GM21619 (cell line): ENCODE measurements around the gene FAN1.

Source experiments
- ATAC-seq: cut with Tn5 transposase; IDR thresholded peaks from one replicate; pipeline ENCODE4 v1.9.1; 2021; ENCODE audit not compliant: unreplicated experiment

Gene FAN1

DNA sequence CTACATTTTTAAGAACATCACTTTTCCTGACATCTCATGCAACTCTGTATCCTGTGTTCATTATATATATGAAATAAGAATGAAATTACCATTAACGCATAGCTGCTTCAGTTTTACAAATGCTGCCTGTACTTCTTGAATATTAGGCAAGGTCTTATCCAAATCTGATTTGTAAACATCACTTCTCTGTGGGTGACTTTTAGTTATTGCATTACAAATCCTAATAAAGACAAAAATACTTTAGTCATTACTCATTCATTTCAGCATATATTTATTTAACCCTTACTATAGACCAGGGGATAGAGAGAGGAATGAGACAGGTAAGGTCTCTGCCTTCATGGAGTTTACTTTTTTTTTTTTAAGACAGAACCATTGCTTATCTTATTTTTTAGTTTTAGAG, 51.0 kb downstream of the FAN1 start:
- ATAC-seq: no peak

DNA sequence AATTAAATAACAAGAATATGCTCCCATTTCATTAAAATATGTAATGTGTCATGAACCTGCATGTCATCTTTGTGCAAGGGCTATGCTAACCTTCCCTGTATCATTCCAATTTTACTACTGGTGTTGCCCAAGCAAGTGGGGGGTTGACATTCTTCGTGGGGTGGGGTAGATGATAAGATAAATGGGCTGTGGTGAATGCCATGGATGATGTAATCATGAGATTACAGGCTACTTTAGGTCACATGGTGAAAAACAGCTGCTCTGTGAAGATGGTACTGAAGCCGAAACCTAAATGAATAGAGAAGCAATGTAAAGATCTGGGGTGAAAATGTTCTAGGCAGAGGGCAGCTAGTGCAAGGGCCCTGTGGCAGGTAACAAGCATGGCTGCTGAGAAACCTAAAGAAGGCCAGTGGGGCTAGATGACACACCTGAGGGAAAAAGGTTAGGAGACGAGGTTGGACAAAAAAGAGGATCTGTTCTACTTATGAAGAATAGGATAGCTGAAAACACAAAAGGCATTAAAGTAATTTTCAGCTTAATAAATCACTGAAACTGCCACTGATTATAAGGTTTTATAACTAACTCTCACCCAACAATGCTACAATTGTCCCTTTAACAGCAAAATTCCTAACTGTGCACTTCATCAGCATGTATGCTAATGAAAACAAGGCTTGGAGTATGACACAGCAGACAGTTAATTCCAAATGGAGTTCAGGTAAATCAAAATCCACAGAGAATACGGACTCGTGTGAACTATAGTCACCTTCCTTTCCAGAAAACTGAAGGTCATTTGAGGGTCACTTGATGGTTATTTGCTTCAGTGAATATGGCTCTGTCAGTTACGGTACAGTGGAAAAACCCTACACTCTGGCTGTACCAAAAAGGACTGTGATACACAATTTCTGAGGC, 52.8 kb downstream of the FAN1 start:
- ATAC-seq: no peak

DNA sequence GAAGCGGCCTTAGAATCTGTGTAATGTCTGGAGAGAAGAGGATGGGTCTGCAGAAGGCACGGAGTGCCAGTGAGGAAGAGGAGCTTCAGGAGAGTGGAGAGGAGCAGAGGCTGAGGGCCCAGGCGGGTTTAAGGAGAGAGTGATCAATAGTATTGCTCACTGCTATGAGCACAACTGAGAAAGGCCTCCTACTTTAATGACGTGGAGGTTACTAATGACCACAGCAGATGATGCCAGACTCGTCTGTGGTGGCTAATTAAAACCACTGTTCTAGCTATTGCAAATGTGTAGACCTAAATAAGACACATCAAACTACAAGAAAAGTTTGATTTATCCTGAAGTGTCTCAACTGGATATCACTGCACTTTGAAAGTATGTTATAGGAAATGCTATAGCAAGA, 54.5 kb downstream of the FAN1 start:
- no peak for ATAC-seq

DNA sequence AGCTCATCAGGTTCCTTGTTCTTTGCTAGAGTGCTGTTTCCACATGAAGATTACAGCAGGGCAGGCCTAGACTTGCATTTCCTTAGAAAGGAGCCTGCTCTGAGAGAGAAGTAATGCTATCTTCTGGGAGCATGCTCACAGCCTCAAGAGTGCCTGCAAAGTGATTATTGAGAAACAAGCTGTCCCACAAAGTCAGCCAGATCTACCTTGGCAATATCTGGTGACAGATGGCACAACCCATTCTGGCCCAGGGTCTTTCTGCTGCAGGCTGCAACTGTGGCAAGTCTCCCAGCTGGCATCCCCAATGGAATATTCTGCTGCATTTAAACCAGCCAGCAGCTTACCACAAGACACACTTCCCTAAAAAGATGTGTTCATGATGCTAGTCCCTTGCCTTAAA, 58.4 kb downstream of the FAN1 start:
- no peak for ATAC-seq

DNA sequence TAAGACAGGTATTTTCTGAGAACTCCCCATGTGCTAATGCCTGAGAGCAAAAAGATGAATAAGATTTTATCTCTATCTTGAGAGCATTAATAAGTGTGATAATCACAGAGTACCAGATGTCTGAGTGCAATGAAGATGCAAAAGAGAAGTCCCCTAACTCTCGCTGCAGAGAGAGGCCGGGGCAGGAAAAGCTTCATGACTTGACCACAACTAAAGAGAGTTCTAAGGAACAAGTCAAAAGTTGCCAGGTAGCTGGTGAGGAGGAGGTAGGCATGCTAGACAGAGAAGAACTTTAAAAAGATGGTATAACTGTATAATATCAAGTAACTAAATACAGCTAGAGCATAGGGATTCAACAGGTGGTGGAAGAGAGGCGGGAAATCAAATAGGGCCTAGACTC, 58.9 kb downstream of the FAN1 start:
- ATAC-seq: no peak

DNA sequence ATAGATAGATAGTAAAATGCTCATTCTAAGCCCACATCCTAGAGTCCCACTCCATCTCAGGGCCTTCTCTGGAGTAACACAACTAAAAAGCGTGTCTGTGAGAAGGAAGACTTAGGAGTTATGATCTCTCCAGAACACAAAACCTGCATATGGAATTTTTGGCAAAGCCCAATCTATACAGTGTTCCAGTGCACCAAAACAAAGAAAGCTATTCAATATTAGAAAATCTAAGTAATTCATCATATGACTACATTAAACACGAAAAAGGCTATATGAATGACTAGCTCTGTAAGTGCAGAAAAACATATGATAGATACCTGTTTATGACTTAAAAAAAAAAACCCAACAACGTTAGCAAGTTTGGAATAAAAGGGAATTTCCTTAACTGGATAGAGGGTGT, 60.0 kb downstream of the FAN1 start:
- no peak for ATAC-seq

DNA sequence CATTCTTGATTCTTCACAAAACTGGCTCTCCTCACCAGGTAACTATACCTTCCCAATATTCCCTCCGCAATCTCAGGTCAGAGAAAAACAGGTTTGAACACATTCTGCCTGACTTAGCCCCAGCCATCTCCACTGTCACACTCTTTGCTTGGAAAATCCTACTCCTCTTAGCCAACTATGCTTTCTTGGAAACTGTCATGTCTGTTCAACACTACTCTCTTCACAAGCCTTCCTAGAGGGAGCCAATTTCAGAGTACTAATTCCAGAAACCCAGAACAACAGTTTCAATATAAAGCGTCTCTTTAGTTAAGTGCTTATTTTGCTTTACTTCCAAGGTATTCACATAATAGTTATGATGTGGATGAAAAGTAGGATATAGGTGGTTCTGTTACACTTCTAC, 66.0 kb downstream of the FAN1 start:
- ATAC-seq: no peak

DNA sequence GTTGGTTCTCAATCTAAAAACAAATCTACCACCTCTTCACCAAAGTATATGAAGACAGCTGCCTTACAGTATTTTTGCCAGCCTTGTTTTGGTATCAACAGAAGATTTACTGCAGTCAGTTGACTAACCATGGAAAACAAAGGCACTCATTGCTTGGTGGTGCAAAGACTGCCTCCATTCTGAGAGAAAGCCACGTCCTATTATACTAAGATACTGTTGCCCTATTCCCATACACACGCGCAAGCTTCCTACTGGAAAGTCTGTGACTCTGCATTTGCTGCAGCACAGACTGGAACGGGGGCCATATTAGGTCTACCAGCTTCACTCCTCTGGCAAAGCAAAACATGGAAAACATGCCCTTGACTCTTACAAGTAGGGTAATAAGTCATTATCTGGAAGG, 69.7 kb downstream of the FAN1 start:
- no peak for ATAC-seq

DNA sequence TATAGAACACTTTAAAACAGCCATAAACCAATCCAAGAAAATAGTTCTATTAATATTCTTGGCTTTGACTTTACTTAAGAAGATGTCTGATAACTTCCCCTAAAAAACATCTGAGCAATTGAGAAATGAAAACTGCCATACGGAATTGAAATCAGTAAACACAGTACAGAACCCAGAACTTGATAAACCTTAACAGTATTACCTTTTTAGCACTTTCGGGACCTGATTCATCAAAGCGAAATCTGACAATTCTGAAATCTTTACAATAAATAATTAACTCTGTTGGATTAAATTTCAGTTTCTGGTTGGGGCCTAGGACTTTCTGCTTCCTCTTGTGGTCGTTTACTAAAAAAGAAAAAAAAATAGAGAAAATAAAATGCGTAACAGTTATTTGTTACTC, 70.4 kb downstream of the FAN1 start:
- ATAC-seq: no peak

DNA sequence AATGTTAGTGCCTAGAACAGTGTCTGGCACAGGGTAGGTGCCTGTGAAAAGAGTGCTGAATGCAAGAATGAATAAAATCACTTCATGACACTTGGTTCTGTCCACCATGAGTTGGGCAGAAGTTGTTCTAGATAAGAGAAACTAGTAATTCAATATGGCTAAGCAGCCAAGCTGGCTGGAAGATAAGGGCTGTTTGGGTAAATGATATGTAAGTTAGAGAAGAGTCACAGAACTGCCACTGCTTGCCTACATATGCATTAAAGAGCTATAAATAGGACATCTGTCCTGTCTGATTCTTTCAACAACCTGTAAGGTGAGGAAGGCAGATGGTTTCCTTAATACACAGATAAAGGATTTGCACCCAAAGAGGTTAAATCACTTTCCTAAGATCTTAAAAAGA, 74.6 kb downstream of the FAN1 start:
- no peak for ATAC-seq

DNA sequence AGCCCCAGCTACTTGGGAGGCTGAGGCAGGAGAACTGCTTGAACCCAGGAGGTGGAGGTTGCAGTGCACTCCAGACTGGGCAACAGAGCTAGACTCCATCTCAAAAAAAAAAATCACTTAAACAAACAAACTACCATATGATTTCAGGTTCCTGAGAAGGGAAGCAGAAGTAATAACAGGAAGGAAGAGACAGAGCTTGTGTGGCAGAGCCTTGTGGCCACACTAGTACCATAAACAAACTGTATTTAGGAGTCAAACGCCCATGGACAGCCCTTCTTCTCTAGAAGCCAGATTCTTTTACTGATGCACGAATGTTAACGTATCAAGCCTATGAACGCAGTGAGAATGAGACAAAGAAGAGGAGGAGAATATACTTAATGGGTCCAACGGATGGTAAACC, 75.7 kb downstream of the FAN1 start:
- no peak for ATAC-seq

DNA sequence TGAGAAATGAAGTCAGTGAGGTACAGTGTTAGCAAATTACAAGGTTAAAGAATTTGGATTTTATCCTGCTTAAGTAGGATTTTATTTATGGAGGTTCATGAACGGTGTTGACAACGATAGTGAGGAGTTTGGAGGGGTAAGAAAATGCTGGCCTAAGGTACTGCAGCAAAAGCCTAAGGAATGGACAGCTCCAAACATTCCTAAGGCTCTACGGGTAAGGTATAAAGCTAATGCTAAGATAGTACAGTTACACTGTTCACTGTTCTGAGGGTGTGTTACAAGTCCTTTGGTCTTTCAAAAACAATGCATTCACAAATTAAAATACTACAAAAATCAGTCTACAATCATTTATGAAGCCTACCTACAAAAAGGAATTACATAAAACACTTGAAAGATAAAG, 80.4 kb downstream of the FAN1 start:
- peak; percentile 11 for ATAC-seq

DNA sequence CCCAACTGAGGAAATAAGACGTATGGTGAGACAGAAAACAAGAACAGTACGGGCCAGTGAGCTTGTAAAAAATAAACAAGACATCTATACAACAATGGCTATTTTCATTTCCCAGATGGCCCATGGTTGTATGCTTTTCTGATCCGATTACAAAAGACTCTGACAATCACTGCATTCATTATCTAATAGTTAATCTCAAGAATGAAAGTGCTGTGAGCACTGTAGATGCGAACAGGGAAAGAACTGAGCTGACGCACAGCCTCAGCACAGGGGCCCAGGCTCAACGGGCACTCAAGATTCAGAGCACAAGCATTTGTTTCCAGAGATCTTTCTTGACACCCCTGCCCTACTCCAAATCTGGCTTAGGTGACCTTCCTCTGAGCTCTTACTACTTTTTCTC, 80.8 kb downstream of the FAN1 start:
- peak; percentile 53 for ATAC-seq

DNA sequence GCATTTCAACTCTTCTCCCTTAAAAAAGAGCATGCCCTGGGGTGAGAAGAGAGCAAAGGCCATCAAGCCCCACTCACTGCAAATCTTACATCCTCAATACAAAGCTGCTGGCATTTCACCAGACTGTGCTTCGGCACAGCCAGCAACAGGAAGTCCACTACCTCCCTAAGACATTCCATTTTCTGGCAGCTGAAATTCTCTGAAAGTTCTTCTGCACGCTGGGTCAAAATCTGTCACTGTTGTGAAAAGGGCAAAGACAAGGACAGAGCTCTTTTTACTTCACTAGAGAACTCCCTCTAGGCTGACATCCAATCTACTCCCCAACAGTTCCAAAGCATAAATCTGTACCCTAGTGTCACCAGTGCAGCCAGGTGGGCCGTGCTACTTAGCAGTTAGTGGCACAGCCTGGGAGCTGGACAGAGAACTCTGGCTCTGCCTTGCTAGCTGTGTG, 81.4 kb downstream of the FAN1 start:
- peak; percentile 35 for ATAC-seq

DNA sequence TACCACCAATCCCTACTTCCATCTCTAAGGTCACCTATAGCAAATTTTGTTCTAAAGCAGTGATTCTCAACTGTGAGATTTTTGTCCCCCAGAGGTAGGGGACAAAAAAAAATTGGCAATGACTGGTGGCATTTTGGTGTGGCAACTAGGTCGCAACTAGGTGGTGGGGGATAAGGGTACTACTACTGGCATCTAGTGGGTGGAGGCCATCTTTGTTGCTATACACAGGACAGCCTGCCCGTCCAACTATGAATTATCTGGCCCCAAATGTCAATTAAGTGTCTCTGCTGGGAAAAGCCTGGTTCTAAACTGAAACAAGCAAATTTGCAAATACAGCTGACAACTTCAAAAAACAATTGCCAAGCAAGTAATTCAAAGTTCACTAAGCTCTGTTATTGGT, 86.3 kb downstream of the FAN1 start:
- ATAC-seq: no peak

DNA sequence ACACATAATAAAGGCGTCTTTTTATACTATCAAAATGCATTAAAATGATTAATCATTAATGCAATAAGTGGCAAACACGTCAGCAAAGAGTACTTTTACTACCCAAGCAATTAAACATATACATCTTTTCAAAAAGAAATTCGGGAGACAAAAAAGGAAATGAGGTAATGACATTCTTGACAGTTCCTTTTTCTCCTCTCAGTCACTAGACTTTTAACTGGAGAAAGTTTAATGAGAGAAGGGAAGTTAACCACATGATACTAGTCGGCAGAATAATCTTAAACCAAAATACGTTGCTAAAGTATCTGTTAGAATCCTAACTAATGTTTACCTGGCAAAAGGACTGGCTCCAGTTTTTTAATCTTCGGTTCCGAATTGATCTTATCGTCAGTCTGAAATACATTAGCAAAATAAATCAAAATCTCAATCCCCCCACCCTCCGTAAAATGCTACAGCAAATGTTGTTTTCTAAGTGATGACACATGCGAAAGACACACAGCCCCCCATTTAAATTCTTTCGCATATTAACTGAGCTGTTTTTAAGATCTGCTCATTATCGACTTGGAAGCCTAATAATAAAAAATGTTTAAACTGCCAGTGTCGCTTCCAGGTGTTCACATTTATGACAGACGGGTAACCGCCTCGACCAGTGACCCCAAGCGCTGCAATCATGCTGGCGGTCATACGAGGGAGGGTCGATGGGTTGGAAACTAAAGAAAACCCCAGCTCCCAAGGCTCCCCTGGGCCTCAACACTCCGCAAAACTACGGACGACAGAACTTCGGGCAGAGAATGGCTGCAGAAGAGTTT, 86.9 kb downstream of the FAN1 start:
- ATAC-seq: no peak

DNA sequence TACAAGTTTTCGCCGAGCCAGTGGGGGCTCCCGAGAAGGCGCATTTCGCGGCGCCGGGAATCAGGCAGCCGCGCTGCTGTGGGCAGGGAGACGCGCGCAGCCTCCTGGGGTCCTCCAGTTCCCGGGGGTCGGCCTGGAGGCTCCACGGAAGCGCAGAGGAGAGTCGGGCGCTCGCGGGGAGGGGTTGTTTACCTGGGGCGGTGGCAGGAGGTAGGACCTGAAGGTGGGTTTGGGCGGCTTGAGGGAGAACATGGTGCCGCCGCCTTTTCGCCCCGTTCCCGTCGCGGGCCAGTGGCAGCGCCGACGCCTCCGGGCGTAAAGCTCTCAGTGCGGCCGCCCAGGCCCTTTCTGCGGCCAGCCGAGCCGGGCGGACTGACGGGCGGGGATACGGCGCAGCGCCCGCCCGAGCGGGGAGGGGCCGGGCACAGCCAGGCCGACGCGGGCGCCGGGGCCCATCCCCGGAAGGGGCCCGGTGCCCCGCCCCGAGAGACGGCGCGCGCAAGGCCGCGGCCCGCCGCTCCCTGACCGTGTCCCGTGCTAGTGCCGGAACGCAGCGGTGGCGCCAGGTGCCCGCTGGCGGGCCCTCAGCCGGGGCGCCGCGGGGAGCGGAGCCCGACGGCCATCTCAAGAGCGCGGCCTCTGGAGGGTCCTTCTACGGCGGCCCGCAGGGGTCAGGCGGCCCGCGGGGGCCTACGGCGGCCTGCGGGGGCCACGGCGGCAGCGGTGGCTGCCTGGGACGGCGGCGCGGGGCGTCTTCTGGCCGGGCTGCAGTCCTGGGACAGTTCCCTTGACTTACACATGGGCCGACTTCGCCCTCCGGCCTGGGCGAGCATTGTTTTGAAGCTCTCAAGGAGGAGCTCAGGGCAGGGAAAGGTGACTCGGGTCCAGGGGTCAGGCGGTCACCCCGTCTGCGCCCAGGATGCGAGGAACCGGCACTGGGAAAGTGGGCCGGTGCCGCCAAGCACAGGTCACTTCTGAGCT, 87.8 kb downstream of the FAN1 start, which contains the start of gene MTMR10:
Gene MTMR10 (minus strand): TSS at position 374 of the 981 bp plus-strand sequence. CDS start 122 bp downstream, at position 252.
- peak; percentile 84 for ATAC-seq

DNA sequence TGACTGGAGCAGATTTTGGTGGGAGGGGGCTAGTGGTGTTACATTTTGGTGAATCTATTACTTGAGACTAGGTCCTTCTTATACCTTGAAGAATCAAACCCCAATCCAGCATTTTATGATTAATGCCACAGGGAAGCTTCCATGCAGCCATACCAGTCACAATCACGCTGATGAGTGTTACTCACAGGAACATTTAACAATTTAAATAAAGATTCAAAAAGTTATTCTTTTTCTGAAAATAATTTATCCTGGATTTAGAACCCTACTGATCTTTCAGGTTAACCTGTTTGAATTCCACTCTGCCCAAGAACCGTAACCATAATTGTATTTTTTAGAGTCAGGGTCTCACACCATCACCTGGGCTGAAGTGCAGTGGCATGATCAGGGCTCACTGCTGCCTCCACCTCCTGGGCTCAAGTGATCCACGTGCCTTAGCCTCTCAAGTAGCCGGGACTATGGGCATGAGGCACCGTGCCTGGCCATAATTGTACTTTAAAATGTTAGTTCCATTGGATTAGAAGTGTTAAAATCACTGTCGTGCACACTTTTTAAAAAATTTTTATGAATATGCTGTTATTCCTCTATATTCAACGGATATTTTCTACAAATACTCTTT, 88.6 kb downstream of the FAN1 start:
- ATAC-seq: no peak
